KMS-11 (cell line): ENCODE data around the gene SYNPO2.
A peak's percentile ranks its signal among the peaks of the same experiment; 100 is the strongest.

Source experiments
- H2AFZ ChIP-seq: fragments of 200-600 bp; sonication (generic); 2 replicates; pipeline ENCODE4 v1.6.1; 2016; ENCODE audit warnings: antibody characterized with exemption, mixed run types, low read depth
- H3K27ac ChIP-seq: fragments of 200-600 bp; sonication (generic); 2 replicates; pipeline ENCODE4 v1.6.1; 2016; ENCODE audit warnings: mild to moderate bottlenecking, mixed run types
- H3K27me3 ChIP-seq: fragments of 200-600 bp; sonication (generic); 2 replicates; pipeline ENCODE4 v1.6.1; 2017; ENCODE audit warnings: mild to moderate bottlenecking, low read depth, mixed run types, moderate library complexity; ENCODE audit not compliant: insufficient read depth
- H3K36me3 ChIP-seq: fragments of 200-600 bp; sonication (generic); 2 replicates; pipeline ENCODE4 v1.6.1; 2017; ENCODE audit warnings: mild to moderate bottlenecking, mixed run types; ENCODE audit not compliant: insufficient read depth
- H3K4me1 ChIP-seq: fragments of 200-600 bp; sonication (generic); 2 replicates; pipeline ENCODE4 v1.6.1; 2016; ENCODE audit warnings: mild to moderate bottlenecking, low read depth, mixed run types; ENCODE audit not compliant: poor library complexity, severe bottlenecking
- H3K4me2 ChIP-seq: fragments of 200-600 bp; sonication (generic); 2 replicates; pipeline ENCODE4 v1.7.0; 2016; ENCODE audit warnings: mild to moderate bottlenecking, mixed run types
- H3K4me3 ChIP-seq: fragments of 200-600 bp; sonication (generic); IDR thresholded peaks from 2 replicates; pipeline ENCODE4 v1.6.1; 2017; ENCODE audit warnings: low read depth, low read length, mixed read lengths; ENCODE audit not compliant: insufficient read depth
- H3K79me2 ChIP-seq: fragments of 200-600 bp; sonication (generic); 2 replicates; pipeline ENCODE4 v1.6.1; 2016; ENCODE audit warnings: low read depth, mixed run types; ENCODE audit not compliant: insufficient read depth
- H3K9ac ChIP-seq: fragments of 200-600 bp; sonication (generic); 2 replicates; pipeline ENCODE4 v1.6.1; 2016; ENCODE audit warnings: mild to moderate bottlenecking, mixed run types
- H4K20me1 ChIP-seq: fragments of 200-600 bp; sonication (generic); 2 replicates; pipeline ENCODE4 v1.6.1; 2016; ENCODE audit warnings: mild to moderate bottlenecking, mixed run types; ENCODE audit not compliant: insufficient read depth
- CTCF ChIP-seq: fragments of 200-600 bp; sonication (generic); conservative IDR thresholded peaks from 2 replicates; pipeline ENCODE4 v1.6.1; 2017; ENCODE audit warnings: low read depth, mild to moderate bottlenecking, antibody characterized with exemption, low read length, moderate library complexity, mixed read lengths

Gene SYNPO2

GRCh38 chr4:118883861-118884260 lies 4.8 kb upstream of the SYNPO2 start:
- Histone ChIP-seq H2AFZ (no peak overlapping the region), H3K36me3 (no peaks in the 10 kb centered on the region), H3K4me2 (no peak overlapping the region), H4K20me1 (no peaks in the 10 kb centered on the region), H3K27me3 (no peaks in the 10 kb centered on the region), H3K4me1 (peaks cover 4% of the 10 kb centered on the region), H3K27ac (no peak overlapping the region), H3K4me3 (no peak overlapping the region), H3K79me2 (no peaks in the 10 kb centered on the region), H3K9ac (no peak overlapping the region)
- TF ChIP-seq CTCF: 0 out of 2 replicates have a peak, but pooled peaks have one; percentile 19

DNA sequence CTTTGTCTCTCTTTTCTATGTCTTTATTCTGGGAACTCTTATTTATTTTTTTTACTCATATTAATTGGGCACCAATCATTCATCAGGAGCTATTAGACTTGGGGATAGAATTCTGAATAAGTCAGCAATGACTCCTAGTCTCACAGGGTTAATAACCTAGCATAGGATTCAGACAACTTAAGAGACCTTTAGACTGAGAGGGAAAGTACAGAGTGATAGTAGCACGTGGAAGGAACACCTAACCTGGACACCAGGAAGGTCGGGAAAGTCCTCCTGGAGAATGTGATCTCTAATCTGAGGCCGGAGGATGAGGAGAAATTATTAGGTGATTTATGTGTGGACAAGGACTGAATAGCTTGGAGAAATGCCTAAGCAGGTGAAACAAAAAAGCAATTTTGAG lies 3.9 kb upstream of the SYNPO2 start:
- Histone ChIP-seq H3K27ac (no peak overlapping the region), H3K27me3 (no peaks in the 10 kb centered on the region), H3K36me3 (no peaks in the 10 kb centered on the region), H3K79me2 (no peaks in the 10 kb centered on the region), H3K4me1 (peaks cover 4% of the 10 kb centered on the region), H4K20me1 (no peaks in the 10 kb centered on the region), H3K9ac (no peak overlapping the region), H3K4me3 (no peak overlapping the region), H2AFZ (no peak overlapping the region), H3K4me2 (no peak overlapping the region)
- TF ChIP-seq CTCF: no peak

GRCh38 chr4:118889312-118889691 lies 648 bp downstream of the SYNPO2 start:
- H3K4me1 ChIP-seq: no peaks in the 10 kb centered on the region
- H2AFZ ChIP-seq: no peak overlapping the region
- H3K27ac ChIP-seq: no peak overlapping the region
- H3K36me3 ChIP-seq: no peaks in the 10 kb centered on the region
- no peaks in the 10 kb centered on the region for H3K27me3 ChIP-seq
- H3K4me2 ChIP-seq: no peak overlapping the region
- no peak overlapping the region for H3K9ac ChIP-seq
- no peak overlapping the region for H3K4me3 ChIP-seq
- TF ChIP-seq CTCF: no peak
- H3K79me2 ChIP-seq: no peaks in the 10 kb centered on the region
- no peaks in the 10 kb centered on the region for H4K20me1 ChIP-seq

DNA sequence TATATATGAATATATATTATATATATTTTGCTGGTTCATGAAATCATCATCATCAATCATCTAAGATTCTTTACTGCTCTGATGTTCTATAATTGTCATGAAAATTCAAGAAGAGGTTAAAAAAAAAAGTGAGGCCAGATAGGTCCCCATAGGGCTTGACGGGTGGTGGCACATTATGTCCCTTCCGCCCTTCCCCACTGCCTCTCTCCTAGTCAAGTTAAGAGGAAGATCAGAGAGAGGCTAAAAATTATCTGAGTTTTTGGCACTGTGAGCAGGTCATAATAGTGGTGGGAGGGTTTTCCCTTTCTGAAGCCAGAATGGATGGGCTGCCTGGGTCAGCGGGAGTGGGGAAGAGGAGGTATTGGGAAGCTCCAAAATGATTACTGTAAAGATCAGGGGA lies 5.4 kb downstream of the SYNPO2 start:
- Histone ChIP-seq H3K27ac (no peak overlapping the region), H3K4me2 (no peak overlapping the region), H3K36me3 (no peaks in the 10 kb centered on the region), H2AFZ (no peak overlapping the region), H3K27me3 (no peaks in the 10 kb centered on the region), H3K79me2 (no peaks in the 10 kb centered on the region), H3K4me3 (no peak overlapping the region), H3K4me1 (no peaks in the 10 kb centered on the region), H4K20me1 (no peaks in the 10 kb centered on the region), H3K9ac (no peak overlapping the region)
- TF ChIP-seq CTCF: no peak

- no peak overlapping the region for H3K4me2 ChIP-seq
- no peaks in the 10 kb centered on the region for H3K79me2 ChIP-seq
- H2AFZ ChIP-seq: no peak overlapping the region
- no peak overlapping the region for H3K4me3 ChIP-seq
- TF ChIP-seq CTCF: no peak
- H4K20me1 ChIP-seq: no peaks in the 10 kb centered on the region
- no peaks in the 10 kb centered on the region for H3K36me3 ChIP-seq
- no peaks in the 10 kb centered on the region for H3K4me1 ChIP-seq
- no peaks in the 10 kb centered on the region for H3K27me3 ChIP-seq
- H3K9ac ChIP-seq: no peak overlapping the region
- no peak overlapping the region for H3K27ac ChIP-seq
These were observed 9.6 kb downstream of the SYNPO2 start for GRCh38 chr4:118898221-118898620.
